ENCODE results near the gene MT1E.

MT1E gene

GRCh38 chr16:56626685-56627084 is 1.1 kb downstream of the MT1E start:
- no peak for DNase-seq (ENCODE audit: low spot score)

- no peak for DNase-seq (ENCODE audit: low spot score)
Observed at GRCh38 chr16:56628486-56629350, 3.1 kb downstream of the MT1E start.

- DNase-seq (ENCODE audit: low spot score): no peak
Observed at GRCh38 chr16:56629531-56629930, 4.0 kb downstream of the MT1E start.

GRCh38 chr16:56630134-56630533 is 4.6 kb downstream of the MT1E start:
- no peak for DNase-seq (ENCODE audit: low spot score)

GRCh38 chr16:56631197-56631596 is 5.6 kb downstream of the MT1E start:
- DNase-seq (ENCODE audit: low spot score): no peak

- DNase-seq (ENCODE audit: low spot score): no peak
Observed at GRCh38 chr16:56631832-56632155, 6.2 kb downstream of the MT1E start.

GRCh38 chr16:56632156-56632847 is 6.7 kb downstream of the MT1E start, which contains the start of gene MT1M:
Gene MT1M, plus strand, starts transcription at chr16:56632659. Its CDS starts 73 bp downstream, at chr16:56632732.
- no peak for DNase-seq (ENCODE audit: low spot score)

- no peak for DNase-seq (ENCODE audit: low spot score)
Observed at GRCh38 chr16:56632848-56633365, 7.3 kb downstream of the MT1E start.

- no peak for DNase-seq (ENCODE audit: low spot score)
Observed at GRCh38 chr16:56633535-56633934, 8.0 kb downstream of the MT1E start.

GRCh38 chr16:56634715-56635440 is 9.3 kb downstream of the MT1E start:
- DNase-seq (ENCODE audit: low spot score): no peak

GRCh38 chr16:56635441-56635967 is 9.9 kb downstream of the MT1E start:
- DNase-seq (ENCODE audit: low spot score): no peak

GRCh38 chr16:56636616-56637413 is 11.2 kb downstream of the MT1E start:
- DNase-seq (ENCODE audit: low spot score): no peak

GRCh38 chr16:56637814-56638750 is 12.5 kb downstream of the MT1E start, which contains the start of gene MT1A:
Gene MT1A, plus strand, starts transcription at chr16:56638666. Its CDS starts 73 bp downstream, at chr16:56638739.
- peak; percentile 52 for DNase-seq (ENCODE audit: low spot score)

GRCh38 chr16:56639045-56639444 is 13.5 kb downstream of the MT1E start:
- DNase-seq (ENCODE audit: low spot score): no peak

GRCh38 chr16:56640076-56640475 is 14.5 kb downstream of the MT1E start:
- DNase-seq (ENCODE audit: low spot score): no peak

- no peak for DNase-seq (ENCODE audit: low spot score)
Observed at GRCh38 chr16:56641166-56641565, 15.6 kb downstream of the MT1E start.

GRCh38 chr16:56643080-56643778 is 17.6 kb downstream of the MT1E start:
- peak; percentile 77 for DNase-seq (ENCODE audit: low spot score)

GRCh38 chr16:56643833-56644232 is 18.3 kb downstream of the MT1E start:
- no peak for DNase-seq (ENCODE audit: low spot score)

GRCh38 chr16:56645311-56645710 is 19.7 kb downstream of the MT1E start:
- DNase-seq (ENCODE audit: low spot score): no peak

GRCh38 chr16:56645838-56646237 is 20.3 kb downstream of the MT1E start:
- DNase-seq (ENCODE audit: low spot score): no peak

Measured in HuH-7.5 (cell line).